Activated gamma-delta T cell treated with Interleukin-2 at 50 U/mL for 16 hours (primary cell): ENCODE results near the gene RASGRP1.
A peak's percentile ranks its signal among the peaks of the same experiment; 100 is the strongest.

ENCODE experiments used
- DNase-seq: peaks from one replicate; pipeline ENCODE4 v3.0.0-alpha.2; 2020

RASGRP1 gene

GRCh38 chr15:38563723-38564519 is 693 bp downstream of the RASGRP1 start:
- peak; percentile 88 for DNase-seq

GRCh38 chr15:38562278-38562677 is 2.3 kb downstream of the RASGRP1 start:
- peak; percentile 19 for DNase-seq

GRCh38 chr15:38560456-38560926 is 4.1 kb downstream of the RASGRP1 start:
- peak; percentile 27 for DNase-seq

GRCh38 chr15:38559636-38560307 is 4.8 kb downstream of the RASGRP1 start:
- DNase-seq = no peak

- DNase-seq = no peak
Measured at GRCh38 chr15:38559131-38559530, 5.5 kb downstream of the RASGRP1 start.

GRCh38 chr15:38558372-38559059 is 6.1 kb downstream of the RASGRP1 start:
- DNase-seq = no peak

DNA sequence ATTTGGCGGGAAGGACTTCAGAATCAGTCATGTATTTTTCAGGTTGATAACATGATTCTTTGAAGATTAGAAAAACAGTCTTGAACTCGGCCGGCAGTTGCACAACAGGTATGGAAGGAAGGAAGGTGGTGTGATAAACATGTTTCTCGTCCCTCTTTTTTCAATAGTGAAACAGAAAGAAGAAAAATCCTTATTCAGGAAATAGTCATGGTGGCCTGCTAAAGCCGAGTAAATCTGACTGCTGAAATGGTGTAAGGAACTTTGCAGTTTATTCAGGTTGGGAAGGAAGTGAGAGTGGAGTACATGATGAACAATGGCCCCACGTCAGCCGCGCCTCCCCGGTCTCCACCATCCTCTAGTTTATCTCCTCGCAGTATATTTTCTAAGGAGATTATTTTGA is 6.7 kb downstream of the RASGRP1 start:
- no peak for DNase-seq

- no peak for DNase-seq
Measured at GRCh38 chr15:38555686-38556334, 8.8 kb downstream of the RASGRP1 start.

- no peak for DNase-seq
Measured at GRCh38 chr15:38554354-38554753, 10.3 kb downstream of the RASGRP1 start.

- no peak for DNase-seq
Measured at GRCh38 chr15:38553071-38553470, 11.5 kb downstream of the RASGRP1 start.

DNA sequence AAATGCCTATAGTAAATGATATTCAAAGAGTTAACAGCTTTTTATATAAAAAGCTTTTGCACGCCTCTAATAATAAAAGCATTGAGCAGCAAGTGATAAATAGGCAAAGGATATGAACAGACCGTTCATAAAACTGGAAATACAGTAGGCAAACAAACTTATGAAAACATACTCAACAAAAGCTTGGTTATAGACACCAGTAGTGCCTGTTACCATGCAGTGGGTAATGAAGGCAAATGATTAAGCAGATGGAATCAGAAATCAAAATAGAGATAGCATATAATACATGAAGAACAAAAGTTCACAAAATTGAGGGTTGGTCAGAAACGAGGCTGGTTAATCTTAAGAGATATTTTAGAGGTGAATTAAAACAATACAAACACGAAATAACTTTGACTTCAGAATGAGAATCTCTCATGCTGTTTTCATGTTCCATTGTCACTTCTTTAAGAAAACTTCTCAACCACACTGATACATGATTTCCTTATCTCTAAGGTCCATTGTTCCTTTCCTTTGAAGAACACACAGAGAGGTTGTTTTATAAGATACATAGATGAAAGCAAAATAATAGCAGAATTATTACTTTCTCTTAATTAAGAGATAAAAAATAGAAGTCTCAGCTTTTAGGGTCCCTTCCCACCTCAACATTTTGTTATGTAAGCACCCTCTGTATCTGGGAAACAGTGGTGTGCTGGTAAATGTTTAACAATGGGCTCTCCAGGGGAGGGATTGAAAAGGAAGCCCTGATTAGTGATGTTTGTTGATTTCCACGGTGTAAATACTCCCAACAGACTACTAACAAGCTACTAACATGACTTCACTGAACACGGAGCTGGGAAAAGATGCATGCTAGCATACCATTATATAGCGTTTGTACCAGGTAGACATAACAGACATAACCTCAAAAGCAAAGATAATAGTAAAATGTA is 12.6 kb downstream of the RASGRP1 start:
- no peak for DNase-seq

- no peak for DNase-seq
Measured at GRCh38 chr15:38549222-38549621, 15.4 kb downstream of the RASGRP1 start.

DNA sequence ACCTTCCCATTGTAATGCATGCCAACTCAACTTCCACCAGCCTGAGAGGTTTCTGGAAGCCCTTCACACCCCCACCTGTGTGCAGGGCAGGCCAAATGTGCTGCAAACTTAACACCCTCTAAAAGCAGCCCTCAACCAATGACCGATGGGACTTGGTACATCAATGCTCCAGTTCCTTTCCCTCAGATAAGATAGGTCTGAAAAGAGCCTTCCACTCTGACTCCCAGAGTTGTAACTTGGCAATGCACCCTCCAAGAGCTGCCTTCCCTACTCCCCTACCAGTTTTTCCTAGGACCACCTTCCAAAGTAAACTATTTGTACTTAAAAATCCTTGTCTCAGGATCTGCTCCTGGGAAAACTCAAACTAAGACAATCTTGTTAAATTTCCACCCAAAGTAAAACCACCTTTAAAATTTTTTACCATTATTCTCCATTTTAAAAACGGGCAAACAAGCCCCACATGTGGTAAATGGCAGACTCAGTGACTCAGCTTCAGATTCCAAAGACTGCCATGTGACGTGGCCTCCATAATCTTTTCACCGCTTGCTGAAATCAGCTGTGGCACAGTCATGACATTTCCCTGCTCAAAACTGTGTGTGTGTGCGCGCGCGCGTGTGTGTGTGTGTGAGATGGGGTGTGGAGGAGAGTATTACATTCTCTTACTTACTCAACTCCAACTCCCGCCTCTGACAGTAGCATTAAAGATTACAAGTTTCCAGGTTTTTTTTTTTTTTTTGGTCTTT is 17.2 kb downstream of the RASGRP1 start:
- DNase-seq = no peak

DNA sequence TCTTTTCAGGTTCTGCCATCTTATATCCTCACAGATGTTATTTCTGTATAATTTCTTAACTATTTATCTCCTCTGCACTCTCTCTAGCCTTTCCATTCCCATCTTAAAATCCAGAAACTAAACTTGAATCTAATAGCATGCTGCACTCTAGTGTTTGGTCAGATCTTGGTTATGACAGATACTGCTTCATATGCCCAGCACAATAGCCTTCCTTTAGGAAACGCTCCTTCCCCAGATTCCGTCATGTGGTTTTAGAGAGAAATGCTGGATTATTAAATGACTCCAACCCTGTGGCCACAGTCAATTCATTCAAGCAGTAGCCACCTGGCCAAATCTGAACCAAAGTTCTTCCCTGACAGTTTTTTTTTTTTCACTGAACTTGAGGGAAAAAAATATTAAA is 19.4 kb downstream of the RASGRP1 start:
- no peak for DNase-seq

- no peak for DNase-seq
Measured at GRCh38 chr15:38541026-38541425, 23.6 kb downstream of the RASGRP1 start.

GRCh38 chr15:38540510-38540909 is 24.1 kb downstream of the RASGRP1 start:
- DNase-seq = no peak

DNA sequence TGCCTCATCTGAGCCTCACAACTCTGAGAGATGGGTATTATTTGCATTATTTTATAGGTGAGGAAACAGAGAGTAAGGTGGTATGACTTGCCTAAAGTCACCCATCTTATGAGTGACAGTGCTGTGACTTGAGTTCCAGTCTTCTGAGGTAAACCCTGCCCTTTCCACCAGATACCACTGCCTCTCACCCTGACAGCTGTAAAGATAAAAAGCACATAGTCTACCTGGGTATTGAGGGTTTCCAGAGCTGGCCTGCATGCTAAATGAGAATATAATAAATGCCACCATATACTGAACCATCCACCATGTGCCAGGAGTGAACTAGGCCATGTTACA is 25.6 kb downstream of the RASGRP1 start:
- no peak for DNase-seq

- no peak for DNase-seq
Measured at GRCh38 chr15:38538328-38539007, 26.1 kb downstream of the RASGRP1 start.

DNA sequence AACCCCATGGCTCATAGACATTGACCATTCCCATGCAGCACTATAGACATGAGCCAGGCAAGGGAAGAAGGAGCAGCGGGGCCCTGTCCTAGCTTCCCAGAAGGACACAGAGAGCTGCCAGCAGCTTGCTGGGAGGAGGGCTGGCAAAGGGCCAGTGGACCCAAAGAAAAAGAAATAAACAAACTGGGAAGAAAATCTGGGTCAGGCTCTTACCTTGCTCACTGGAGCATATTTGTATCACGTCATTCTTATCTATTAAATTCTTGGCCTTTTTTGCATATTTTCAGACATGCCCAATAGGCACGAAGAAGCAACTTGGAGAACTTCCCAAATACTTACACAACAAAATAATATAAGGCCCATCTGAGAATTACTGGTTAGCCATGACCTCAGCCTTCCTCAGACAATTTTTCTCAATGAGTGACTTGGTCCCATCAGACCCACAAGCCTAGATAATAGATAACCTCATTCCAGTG is 28.4 kb downstream of the RASGRP1 start:
- DNase-seq = no peak

- DNase-seq = no peak
Measured at GRCh38 chr15:38535491-38536200, 29.0 kb downstream of the RASGRP1 start.
